ENCODE results near the gene APOL5. TPM values are rescaled to one million over a fixed set of nuclear protein-coding genes. Genes with fewer than 3 reads are reported as not detected.
"Not testable (repeated sequence)": the region's sequence is repeated elsewhere in the genome, so short reads cannot be mapped to it uniquely, and the experiment has no call there.

The APOL5 gene
- total RNA-seq, 1 experiment from 2014 or later = not detected

GRCh38 chr22:35735542-35735941, 17.9 kb downstream of the APOL5 start:
- H3K27ac ChIP-seq = no peak overlapping the region
- H3K4me2 ChIP-seq = no peak overlapping the region
- H3K4me1 ChIP-seq (replicated peaks; ENCODE audit: insufficient read depth) = no peaks in the 10 kb centered on the region
- POLR2A ChIA-PET (ENCODE audit: unreplicated experiment) = no interaction called here
- TF ChIP-seq, protein P1, sequence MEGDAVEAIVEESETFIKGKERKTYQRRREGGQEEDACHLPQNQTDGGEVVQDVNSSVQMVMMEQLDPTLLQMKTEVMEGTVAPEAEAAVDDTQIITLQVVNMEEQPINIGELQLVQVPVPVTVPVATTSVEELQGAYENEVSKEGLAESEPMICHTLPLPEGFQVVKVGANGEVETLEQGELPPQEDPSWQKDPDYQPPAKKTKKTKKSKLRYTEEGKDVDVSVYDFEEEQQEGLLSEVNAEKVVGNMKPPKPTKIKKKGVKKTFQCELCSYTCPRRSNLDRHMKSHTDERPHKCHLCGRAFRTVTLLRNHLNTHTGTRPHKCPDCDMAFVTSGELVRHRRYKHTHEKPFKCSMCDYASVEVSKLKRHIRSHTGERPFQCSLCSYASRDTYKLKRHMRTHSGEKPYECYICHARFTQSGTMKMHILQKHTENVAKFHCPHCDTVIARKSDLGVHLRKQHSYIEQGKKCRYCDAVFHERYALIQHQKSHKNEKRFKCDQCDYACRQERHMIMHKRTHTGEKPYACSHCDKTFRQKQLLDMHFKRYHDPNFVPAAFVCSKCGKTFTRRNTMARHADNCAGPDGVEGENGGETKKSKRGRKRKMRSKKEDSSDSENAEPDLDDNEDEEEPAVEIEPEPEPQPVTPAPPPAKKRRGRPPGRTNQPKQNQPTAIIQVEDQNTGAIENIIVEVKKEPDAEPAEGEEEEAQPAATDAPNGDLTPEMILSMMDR (conservative IDR thresholded peaks at IDR 0.05) = no peak
- H3K4me3 ChIP-seq = no peak overlapping the region
- CTCF ChIA-PET = no interaction called here
- no peaks in the 10 kb centered on the region for H3K9me3 ChIP-seq (ENCODE audit: insufficient read depth, low read depth)
- H4K20me1 ChIP-seq (ENCODE audit: insufficient read depth) = no peaks in the 10 kb centered on the region
- intact Hi-C loops (cut with micrococcal nuclease; ENCODE audit: unreplicated experiment) = no loop called here
- H3K9me2 ChIP-seq (ENCODE audit: insufficient read depth) = no peaks in the 10 kb centered on the region
- peaks cover 2% of the 10 kb centered on the region; the same call in 1 of the 2 replicates for H3F3A ChIP-seq (ENCODE audit: insufficient read depth, low read depth)
- no TSS peak for BruUV-seq (replicated peaks)
- no peaks in the 10 kb centered on the region for H3K27me3 ChIP-seq (ENCODE audit: insufficient read depth, low read depth)
- H2AFZ ChIP-seq = no peak overlapping the region
- H3K79me2 ChIP-seq (ENCODE audit: low read depth) = no peaks in the 10 kb centered on the region
- DNase-seq = no peak
- H3K36me3 ChIP-seq (ENCODE audit: low read depth) = peaks cover 4% of the 10 kb centered on the region; the same call in 1 of the 2 replicates

- no peaks in the 10 kb centered on the region for H3K9me2 ChIP-seq (ENCODE audit: insufficient read depth)
- no TSS peak for BruUV-seq (replicated peaks)
- POLR2A ChIA-PET (ENCODE audit: unreplicated experiment) = no interaction called here
- H3K4me3 ChIP-seq = no peak overlapping the region
- no peak overlapping the region for H3K27ac ChIP-seq
- H2AFZ ChIP-seq = no peak overlapping the region
- TF ChIP-seq, protein P1 (conservative IDR thresholded peaks at IDR 0.05) = no peak
- TF ChIP-seq EZH2 (IDR thresholded peaks at IDR 0.05; ENCODE audit: low read depth) = no peak
- CTCF ChIA-PET = no interaction called here
- H3K36me3 ChIP-seq (ENCODE audit: low read depth) = peaks cover 4% of the 10 kb centered on the region; the same call in 1 of the 2 replicates
- intact Hi-C loops (cut with micrococcal nuclease; ENCODE audit: unreplicated experiment) = no loop called here
- H3K27me3 ChIP-seq (ENCODE audit: insufficient read depth, low read depth) = no peaks in the 10 kb centered on the region
- no peak for DNase-seq
- H3K4me1 ChIP-seq (replicated peaks; ENCODE audit: insufficient read depth) = no peaks in the 10 kb centered on the region
- no peak overlapping the region for H3K4me2 ChIP-seq
- H4K20me1 ChIP-seq (ENCODE audit: insufficient read depth) = no peaks in the 10 kb centered on the region
- peaks cover 8% of the 10 kb centered on the region; the same call in 1 of the 2 replicates for H3F3A ChIP-seq (ENCODE audit: insufficient read depth, low read depth)
- no peaks in the 10 kb centered on the region for H3K9me3 ChIP-seq (ENCODE audit: insufficient read depth, low read depth)
- no peaks in the 10 kb centered on the region for H3K79me2 ChIP-seq (ENCODE audit: low read depth)
Measured at GRCh38 chr22:35736166-35736565, 18.5 kb downstream of the APOL5 start.

GRCh38 chr22:35736701-35737100, 19.0 kb downstream of the APOL5 start:
- DNase-seq = no peak
- intact Hi-C loops (cut with micrococcal nuclease; ENCODE audit: unreplicated experiment) = no loop called here

DNA sequence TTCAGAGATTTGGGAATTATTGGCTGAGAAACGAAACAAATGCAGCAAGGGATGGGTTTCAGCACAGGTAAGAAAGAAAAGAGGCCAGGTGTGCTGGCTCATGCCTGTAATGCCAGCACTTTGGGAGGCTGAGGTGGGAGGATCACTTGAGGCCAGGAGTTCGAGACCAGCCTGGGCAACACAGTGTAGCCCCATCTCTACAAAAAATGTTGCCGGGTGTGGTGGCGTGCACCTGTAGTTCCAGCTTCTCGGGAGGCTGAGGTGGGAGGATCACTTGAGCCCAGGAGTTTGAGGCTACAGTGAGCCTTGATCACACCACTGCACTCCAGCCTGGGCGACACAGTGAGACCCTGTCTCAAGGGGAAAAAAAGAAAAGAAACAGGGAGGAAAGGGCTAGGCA, 20.2 kb downstream of the APOL5 start:
- H3K4me2 ChIP-seq; H3K4me3 ChIP-seq; H3K9me3 ChIP-seq (ENCODE audit: insufficient read depth, low read depth); H3K27ac ChIP-seq; H3K36me3 ChIP-seq (ENCODE audit: low read depth); CTCF ChIA-PET; DNase-seq; H3K27me3 ChIP-seq (ENCODE audit: insufficient read depth, low read depth); H3K79me2 ChIP-seq (ENCODE audit: low read depth); intact Hi-C loops (cut with micrococcal nuclease; ENCODE audit: unreplicated experiment); POLR2A ChIA-PET (ENCODE audit: unreplicated experiment); H3K9me2 ChIP-seq (ENCODE audit: insufficient read depth); H2AFZ ChIP-seq; BruUV-seq (replicated peaks); H4K20me1 ChIP-seq (ENCODE audit: insufficient read depth): not testable (repeated sequence)
- Histone ChIP-seq H3F3A (ENCODE audit: insufficient read depth, low read depth) (peaks cover 23% of the 10 kb centered on the region; the same call in 1 of the 2 replicates), H3K4me1 (replicated peaks; ENCODE audit: insufficient read depth) (peaks cover 13% of the 10 kb centered on the region)

More at GRCh38 chr22:35736701-35737100, 19.0 kb downstream of the APOL5 start:
- ChIA-PET CTCF (no interaction called here), POLR2A (ENCODE audit: unreplicated experiment) (no interaction called here)
- no peak overlapping the region for H3K27ac ChIP-seq
- no peak for TF ChIP-seq EZH2 (IDR thresholded peaks at IDR 0.05; ENCODE audit: low read depth)
- TF ChIP-seq, protein P1 (conservative IDR thresholded peaks at IDR 0.05) = no peak
- no peaks in the 10 kb centered on the region for H3K79me2 ChIP-seq (ENCODE audit: low read depth)
- no peak overlapping the region for H2AFZ ChIP-seq
- H3K4me1 ChIP-seq (replicated peaks; ENCODE audit: insufficient read depth) = 0 out of 2 replicates have a peak, but pooled peaks cover 1% of the 10 kb centered on the region
- H4K20me1 ChIP-seq (ENCODE audit: insufficient read depth) = no peaks in the 10 kb centered on the region
- peaks cover 14% of the 10 kb centered on the region; the same call in 1 of the 2 replicates for H3F3A ChIP-seq (ENCODE audit: insufficient read depth, low read depth)
- H3K9me3 ChIP-seq (ENCODE audit: insufficient read depth, low read depth) = no peaks in the 10 kb centered on the region
- H3K36me3 ChIP-seq (ENCODE audit: low read depth) = peaks cover 4% of the 10 kb centered on the region; the same call in 1 of the 2 replicates
- H3K9me2 ChIP-seq (ENCODE audit: insufficient read depth) = no peaks in the 10 kb centered on the region
- no peaks in the 10 kb centered on the region for H3K27me3 ChIP-seq (ENCODE audit: insufficient read depth, low read depth)
- no TSS peak for BruUV-seq (replicated peaks)
- H3K4me2 ChIP-seq = no peak overlapping the region
- no peak overlapping the region for H3K4me3 ChIP-seq
